GM21381 (cell line): Measurements from ENCODE around the gene ASB2.

Source experiments
- ATAC-seq: cut with Tn5 transposase; IDR thresholded peaks from one replicate; pipeline ENCODE4 v1.9.1; 2021; ENCODE audit warnings: mild to moderate bottlenecking, moderate library complexity; ENCODE audit not compliant: unreplicated experiment

The ASB2 gene

GRCh38 chr14:93964281-93964680 is 12.1 kb downstream of the ASB2 start:
- no peak for ATAC-seq

- ATAC-seq, result no peak
Observed at GRCh38 chr14:93963692-93964091, 12.7 kb downstream of the ASB2 start.

GRCh38 chr14:93962701-93963601 is 13.4 kb downstream of the ASB2 start:
- peak; percentile 51 for ATAC-seq

GRCh38 chr14:93961620-93962019 is 14.8 kb downstream of the ASB2 start:
- ATAC-seq, result no peak

GRCh38 chr14:93960774-93961438 is 15.5 kb downstream of the ASB2 start:
- ATAC-seq, result no peak

GRCh38 chr14:93960108-93960475 is 16.3 kb downstream of the ASB2 start:
- no peak for ATAC-seq

DNA sequence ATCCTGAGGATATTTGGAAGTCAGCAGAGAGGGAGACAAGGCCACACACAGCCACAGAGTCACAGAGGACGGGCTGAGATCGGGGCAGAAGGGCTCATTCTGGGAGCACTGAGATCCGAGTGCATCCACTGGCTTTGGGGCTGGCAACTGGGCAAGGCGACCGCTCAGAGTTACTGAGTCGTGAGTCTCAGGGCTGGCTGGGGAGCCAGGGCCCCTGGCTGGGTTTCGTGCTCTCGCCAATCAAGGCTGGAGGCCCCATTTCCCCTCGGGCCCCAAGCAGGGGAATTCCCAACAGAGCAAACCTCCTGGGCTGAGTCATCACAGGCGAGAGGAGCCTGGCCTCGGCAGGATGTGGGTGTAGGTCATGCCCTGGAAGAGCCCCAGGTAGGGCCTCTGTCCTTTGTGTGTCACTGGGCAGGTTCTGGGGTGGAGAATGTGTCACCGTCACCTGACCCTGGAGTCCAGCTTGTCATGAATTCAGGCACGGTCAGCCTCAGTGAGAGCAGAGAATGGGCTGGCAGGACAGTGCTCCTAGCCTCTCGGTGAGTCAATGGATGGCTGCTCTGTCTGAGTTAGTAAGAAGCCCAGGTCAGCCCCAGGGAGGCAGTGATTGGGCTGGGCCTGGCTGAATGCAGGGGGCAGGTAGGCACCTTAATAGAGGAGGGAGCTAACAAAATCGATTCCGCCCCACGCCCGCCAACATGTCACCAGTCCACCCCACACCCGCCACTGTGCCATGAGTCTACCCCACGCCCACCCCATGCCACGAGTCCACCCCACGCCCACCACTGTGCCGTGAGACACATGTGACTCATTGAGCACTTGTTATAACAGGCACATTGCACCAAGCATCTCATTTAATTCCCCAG is 16.9 kb downstream of the ASB2 start:
- peak; percentile 65 for ATAC-seq

GRCh38 chr14:93958567-93959238 is 17.7 kb downstream of the ASB2 start:
- ATAC-seq, result no peak

- no peak for ATAC-seq
Observed at GRCh38 chr14:93957751-93958566, 18.4 kb downstream of the ASB2 start.

DNA sequence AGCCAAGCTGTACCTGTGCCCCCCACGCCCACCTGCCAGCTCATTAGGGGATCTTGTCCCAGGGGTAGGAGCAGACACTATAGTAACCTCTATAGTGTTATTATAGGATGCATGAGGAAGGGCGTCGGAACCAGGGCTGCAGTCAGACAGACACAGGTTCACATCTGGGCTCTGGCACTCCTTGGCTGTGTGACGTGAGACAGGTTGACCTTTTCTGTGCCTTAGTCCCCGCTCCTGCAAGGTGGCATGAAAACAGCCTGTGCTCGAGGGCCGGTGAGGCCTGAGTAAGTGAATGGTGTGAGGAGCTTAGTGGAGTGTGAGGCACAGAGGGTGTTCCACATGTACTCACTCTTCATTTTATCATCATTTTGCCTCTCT is 19.0 kb downstream of the ASB2 start:
- ATAC-seq, result no peak

- no peak for ATAC-seq
Observed at GRCh38 chr14:93956514-93957332, 19.6 kb downstream of the ASB2 start.

- ATAC-seq, result no peak
Observed at GRCh38 chr14:93955850-93956481, 20.4 kb downstream of the ASB2 start.

GRCh38 chr14:93954900-93955849 is 21.2 kb downstream of the ASB2 start:
- ATAC-seq, result peak; percentile 32

- no peak for ATAC-seq
Observed at GRCh38 chr14:93954516-93954830, 21.9 kb downstream of the ASB2 start.

GRCh38 chr14:93953739-93954515 is 22.4 kb downstream of the ASB2 start:
- ATAC-seq, result no peak

GRCh38 chr14:93953263-93953662 is 23.1 kb downstream of the ASB2 start:
- no peak for ATAC-seq

DNA sequence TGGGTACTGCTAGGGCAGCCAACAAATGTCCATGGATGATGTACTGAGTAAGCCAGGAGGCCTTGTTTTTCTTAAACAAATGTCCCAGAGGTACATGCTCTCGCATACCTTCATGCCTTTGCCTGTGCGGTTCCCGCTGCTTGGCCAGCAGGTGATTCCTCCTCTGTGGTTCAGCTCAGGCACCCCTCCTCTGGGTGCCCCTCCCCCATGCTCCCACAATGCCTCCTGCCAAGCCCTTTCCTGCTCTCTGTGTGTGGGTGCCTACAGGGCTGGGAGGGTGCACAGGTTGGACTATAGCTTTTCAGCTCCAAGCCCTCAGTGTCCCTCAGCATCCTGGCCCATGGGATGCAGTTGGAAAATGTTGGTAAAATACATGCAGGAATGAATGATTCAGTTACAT is 23.5 kb downstream of the ASB2 start:
- ATAC-seq, result no peak
